ENCODE measurements around the gene AGPAT2. TPM values are rescaled to one million over a fixed set of nuclear protein-coding genes. Genes with fewer than 3 reads are reported as not detected.

The AGPAT2 gene
- total and polyA plus RNA-seq, 2 of the 4 experiments (the other 2 are of a cell fraction): 16.1 to 39.5 TPM

GRCh38 chr9:136676920-136677686 is 10.2 kb downstream of the AGPAT2 start:
- Histone ChIP-seq H2BK120ac (ENCODE audit: low read depth, low read length) (no peak overlapping the region), H4K8ac (ENCODE audit: low read depth in 2 of 2, low read length in 2 of 2) (no peak overlapping the region), H3K56ac (ENCODE audit: extremely low read depth, insufficient read depth, low read length) (no peak overlapping the region), H3K9ac (ENCODE audit: low read depth, low read length) (no peak overlapping the region), H2BK5ac (ENCODE audit: low read depth, low read length, poor library complexity, severe bottlenecking) (no peak overlapping the region), H3K23ac (ENCODE audit: low read depth, low read length) (no peak overlapping the region), H2AFZ (replicated peaks; ENCODE audit: low read length, poor library complexity) (no peak overlapping the region), H3K27ac (ENCODE audit: insufficient read depth, low read length) (no peak overlapping the region), H3K4me3 (ENCODE audit: insufficient read depth, low read depth, low read length) (no peak overlapping the region), H2AK5ac (ENCODE audit: low read depth, low read length) (no peak overlapping the region), H2BK20ac (ENCODE audit: low read depth, low read length) (no peak overlapping the region), H3K4me1 (ENCODE audit: control insufficient read depth, insufficient read depth, low read length) (no peaks in the 10 kb centered on the region), H3K4me2 (ENCODE audit: low read depth, low read length) (no peak overlapping the region), H4K5ac (ENCODE audit: low read depth, low read length) (no peak overlapping the region), H3K9me1 (ENCODE audit: insufficient read depth, low read length) (no peaks in the 10 kb centered on the region), H4K91ac (ENCODE audit: insufficient read depth, low read depth, low read length) (no peak overlapping the region), H4K20me1 (ENCODE audit: insufficient read depth, low read length) (peaks cover 5% of the 10 kb centered on the region; the same call in 1 of the 2 replicates), H3K4ac (ENCODE audit: low read depth, low read length) (no peak overlapping the region), H3K14ac (replicated peaks; ENCODE audit: low read depth, low read length) (no peak overlapping the region), H3K27me3 (ENCODE audit: control insufficient read depth, insufficient read depth, low read length) (no peaks in the 10 kb centered on the region), H3K18ac (ENCODE audit: low read depth, low read length) (no peak overlapping the region), H2AK9ac (replicated peaks; ENCODE audit: low read depth, low read length, poor library complexity) (no peak overlapping the region), H2BK15ac (ENCODE audit: low read depth, low read length) (no peak overlapping the region), H3K9me3 (ENCODE audit: control insufficient read depth, insufficient read depth, low read length) (no peaks in the 10 kb centered on the region), H3K36me3 (ENCODE audit: control insufficient read depth, insufficient read depth, low read length) (peaks cover 18% of the 10 kb centered on the region; the same call in 1 of the 2 replicates), H3K79me1 (ENCODE audit: low read depth in 1 of 2, low read length in 2 of 2) (peaks cover 0 to 19% of the 10 kb centered on the region in 2 experiments; a peak in 1 of 4 replicates)
- intact Hi-C loops (cut with micrococcal nuclease) (no loop called here), dilution Hi-C loops (cut with HindIII; ENCODE audit: low sequenced_read_pairs, unreplicated experiment) (no loop called here), in situ Hi-C loops (cut with MboI; ENCODE audit: low sequenced_read_pairs) (no loop called here)
- CTCF ChIA-PET: no interaction called here
- no peak for DNase-seq
- no TSS peak for BruUV-seq (replicated peaks)
- ATAC-seq (ENCODE audit: low read depth): no peak
- POLR2A ChIA-PET (ENCODE audit: unreplicated experiment): no interaction called here
- WGBS, 2 experiments (ENCODE audit: extremely low coverage in 2 of 2, insufficient read length in 1 of 2): 92% methylated on average over 26 of the region's 46 CpGs; no CpG with 5 or more reads in 1 of the 2 experiments
- TF ChIP-seq CTCF (conservative IDR thresholded peaks at IDR 0.05; ENCODE audit: low read depth, low read length) (no peak), SMC3 (IDR thresholded peaks at IDR 0.05; ENCODE audit: low read depth, low read length) (no peak), MXI1 (IDR thresholded peaks at IDR 0.05; ENCODE audit: borderline replicate concordance, low read depth, low read length) (no peak), MAFK (IDR thresholded peaks at IDR 0.05; ENCODE audit: low read depth, low read length) (no peak), USF2 (IDR thresholded peaks at IDR 0.05; ENCODE audit: low read depth, low read length) (no peak), ELK1 (IDR thresholded peaks at IDR 0.05; ENCODE audit: borderline replicate concordance, low read depth, low read length) (no peak), CHD1 (IDR thresholded peaks at IDR 0.05; ENCODE audit: low read depth, low read length) (no peak), MAZ (IDR thresholded peaks at IDR 0.05; ENCODE audit: borderline replicate concordance, low read depth, low read length) (no peak), RCOR1 (IDR thresholded peaks at IDR 0.05; ENCODE audit: insufficient replicate concordance, low read length) (no peak), NFE2L2 (IDR thresholded peaks at IDR 0.05; ENCODE audit: low read depth, low read length) (no peak), POLR2A (IDR thresholded peaks at IDR 0.05; ENCODE audit: low read depth, low read length) (no peak), RFX5 (IDR thresholded peaks at IDR 0.05; ENCODE audit: low read depth, low read length) (no peak), BHLHE40 (IDR thresholded peaks at IDR 0.05; ENCODE audit: low read depth, low read length) (no peak)

Data from IMR-90 (cell line).